ENCODE measurements around the gene PIEZO2. TPM values are rescaled to one million over a fixed set of nuclear protein-coding genes. Genes with fewer than 3 reads are reported as not detected.

PIEZO2 gene
- polyA plus RNA-seq, 1 donor (not counting 4 experiments of a cell fraction or from before 2014, with no cell fraction given): not detected

DNA sequence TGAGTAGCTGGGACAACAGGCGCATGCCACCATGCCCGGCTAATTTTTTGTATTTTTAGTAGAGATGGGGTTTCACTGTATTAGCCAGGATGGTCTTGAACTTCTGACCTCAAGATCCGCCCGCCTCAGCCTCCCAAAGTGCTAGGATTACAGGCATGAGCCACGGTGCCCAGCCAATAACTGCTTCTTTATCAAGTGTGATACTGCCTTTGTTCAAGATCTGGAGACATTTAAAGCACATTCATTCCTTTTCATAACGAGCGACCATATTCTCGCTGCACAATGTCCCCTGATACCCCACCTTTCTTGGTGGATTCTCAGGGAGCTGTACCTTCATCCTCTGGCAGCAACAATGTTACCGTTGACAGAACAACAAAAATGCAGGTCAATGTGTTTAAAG is 75.4 kb downstream of the PIEZO2 start:
- no peak for DNase-seq (ENCODE audit: low read depth, low spot score)
- no peaks in the 10 kb centered on the region for H3K9me1 ChIP-seq (ENCODE audit: control insufficient read depth, extremely low read depth, insufficient read depth, low read length)
- H4K20me1 ChIP-seq (ENCODE audit: control insufficient read depth, extremely low read depth, insufficient read depth, low read length): no peaks in the 10 kb centered on the region
- no peak overlapping the region for H3K4me2 ChIP-seq (ENCODE audit: control insufficient read depth, extremely low read depth, insufficient read depth, low read depth, low read length)
- H3K27ac ChIP-seq (ENCODE audit: control insufficient read depth, insufficient read depth, low read length): no peak overlapping the region
- no peaks in the 10 kb centered on the region for H3K36me3 ChIP-seq (ENCODE audit: control insufficient read depth in 2 of 2, extremely low read depth in 1 of 2, insufficient read depth in 2 of 2, low read length in 2 of 2)
- no peaks in the 10 kb centered on the region for H3K4me1 ChIP-seq (ENCODE audit: control insufficient read depth, extremely low read depth, insufficient read depth, low read length)
- TF ChIP-seq EZH2 (IDR thresholded peaks at IDR 0.05; ENCODE audit: low read length): no peak
- TF ChIP-seq, protein P1, sequence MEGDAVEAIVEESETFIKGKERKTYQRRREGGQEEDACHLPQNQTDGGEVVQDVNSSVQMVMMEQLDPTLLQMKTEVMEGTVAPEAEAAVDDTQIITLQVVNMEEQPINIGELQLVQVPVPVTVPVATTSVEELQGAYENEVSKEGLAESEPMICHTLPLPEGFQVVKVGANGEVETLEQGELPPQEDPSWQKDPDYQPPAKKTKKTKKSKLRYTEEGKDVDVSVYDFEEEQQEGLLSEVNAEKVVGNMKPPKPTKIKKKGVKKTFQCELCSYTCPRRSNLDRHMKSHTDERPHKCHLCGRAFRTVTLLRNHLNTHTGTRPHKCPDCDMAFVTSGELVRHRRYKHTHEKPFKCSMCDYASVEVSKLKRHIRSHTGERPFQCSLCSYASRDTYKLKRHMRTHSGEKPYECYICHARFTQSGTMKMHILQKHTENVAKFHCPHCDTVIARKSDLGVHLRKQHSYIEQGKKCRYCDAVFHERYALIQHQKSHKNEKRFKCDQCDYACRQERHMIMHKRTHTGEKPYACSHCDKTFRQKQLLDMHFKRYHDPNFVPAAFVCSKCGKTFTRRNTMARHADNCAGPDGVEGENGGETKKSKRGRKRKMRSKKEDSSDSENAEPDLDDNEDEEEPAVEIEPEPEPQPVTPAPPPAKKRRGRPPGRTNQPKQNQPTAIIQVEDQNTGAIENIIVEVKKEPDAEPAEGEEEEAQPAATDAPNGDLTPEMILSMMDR (optimal IDR thresholded peaks at IDR 0.05 in 1 of 3, IDR thresholded peaks at IDR 0.05 in 1 of 3, conservative IDR thresholded peaks at IDR 0.05 in 1 of 3; ENCODE audit: extremely low read depth in 1 of 3, insufficient read depth in 2 of 3, low read length in 3 of 3): no peak
- FAIRE-seq: no peak
- no peaks in the 10 kb centered on the region for H3K9me3 ChIP-seq (ENCODE audit: control insufficient read depth, low read depth, low read length)
- H2AFZ ChIP-seq (ENCODE audit: control insufficient read depth, low read length): no peak overlapping the region
- no peaks in the 10 kb centered on the region for H3K79me2 ChIP-seq (ENCODE audit: control insufficient read depth, insufficient read depth, low read length)
- H3K4me3 ChIP-seq (ENCODE audit: control insufficient read depth in 2 of 3, extremely low read depth in 1 of 3, insufficient read depth in 2 of 3, low read depth in 1 of 3, low read length in 3 of 3): no peak overlapping the region
- H3K27me3 ChIP-seq (ENCODE audit: control insufficient read depth, extremely low read depth, insufficient read depth, low read length): no peaks in the 10 kb centered on the region
- no peak overlapping the region for H3K9ac ChIP-seq (ENCODE audit: control insufficient read depth, extremely low read depth, insufficient read depth, low read length)
- dilution Hi-C loops (cut with MboI; ENCODE audit: extremely low pct_ligation_motif_present, low sequenced_read_pairs): no loop called here

DNA sequence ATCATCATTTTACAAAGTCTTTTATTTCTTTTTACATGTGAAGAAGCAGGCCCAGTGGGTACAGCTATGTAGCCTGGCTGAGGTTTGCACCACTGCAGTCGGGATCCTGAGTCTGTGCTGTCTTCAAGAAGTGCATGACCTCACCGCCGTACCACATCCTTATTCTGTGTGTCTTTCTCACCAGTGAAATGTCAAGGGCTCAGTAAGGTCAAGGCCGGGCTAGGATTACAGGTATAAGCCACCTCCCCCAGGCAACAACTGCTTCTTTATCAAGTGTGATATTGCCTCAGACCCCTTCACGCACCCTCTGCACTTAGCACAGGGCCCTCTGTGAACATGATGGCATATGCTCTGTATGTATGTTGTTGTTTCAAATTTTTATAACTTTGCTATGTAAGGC is 76.7 kb downstream of the PIEZO2 start:
- no peaks in the 10 kb centered on the region for H3K9me3 ChIP-seq (ENCODE audit: control insufficient read depth, low read depth, low read length)
- no peaks in the 10 kb centered on the region for H3K9me1 ChIP-seq (ENCODE audit: control insufficient read depth, extremely low read depth, insufficient read depth, low read length)
- dilution Hi-C loops (cut with MboI; ENCODE audit: extremely low pct_ligation_motif_present, low sequenced_read_pairs): no loop called here
- no peaks in the 10 kb centered on the region for H3K4me1 ChIP-seq (ENCODE audit: control insufficient read depth, extremely low read depth, insufficient read depth, low read length)
- no peak overlapping the region for H3K27ac ChIP-seq (ENCODE audit: control insufficient read depth, insufficient read depth, low read length)
- no peaks in the 10 kb centered on the region for H3K79me2 ChIP-seq (ENCODE audit: control insufficient read depth, insufficient read depth, low read length)
- no peak for DNase-seq (ENCODE audit: low read depth, low spot score)
- H3K36me3 ChIP-seq (ENCODE audit: control insufficient read depth in 2 of 2, extremely low read depth in 1 of 2, insufficient read depth in 2 of 2, low read length in 2 of 2): no peaks in the 10 kb centered on the region
- H3K9ac ChIP-seq (ENCODE audit: control insufficient read depth, extremely low read depth, insufficient read depth, low read length): no peak overlapping the region
- TF ChIP-seq EZH2 (IDR thresholded peaks at IDR 0.05; ENCODE audit: low read length): no peak
- no peak overlapping the region for H3K4me3 ChIP-seq (ENCODE audit: control insufficient read depth in 2 of 3, extremely low read depth in 1 of 3, insufficient read depth in 2 of 3, low read depth in 1 of 3, low read length in 3 of 3)
- no peak for FAIRE-seq
- no peaks in the 10 kb centered on the region for H3K27me3 ChIP-seq (ENCODE audit: control insufficient read depth, extremely low read depth, insufficient read depth, low read length)
- H4K20me1 ChIP-seq (ENCODE audit: control insufficient read depth, extremely low read depth, insufficient read depth, low read length): no peaks in the 10 kb centered on the region
- H3K4me2 ChIP-seq (ENCODE audit: control insufficient read depth, extremely low read depth, insufficient read depth, low read depth, low read length): no peak overlapping the region
- H2AFZ ChIP-seq (ENCODE audit: control insufficient read depth, low read length): no peak overlapping the region

DNA sequence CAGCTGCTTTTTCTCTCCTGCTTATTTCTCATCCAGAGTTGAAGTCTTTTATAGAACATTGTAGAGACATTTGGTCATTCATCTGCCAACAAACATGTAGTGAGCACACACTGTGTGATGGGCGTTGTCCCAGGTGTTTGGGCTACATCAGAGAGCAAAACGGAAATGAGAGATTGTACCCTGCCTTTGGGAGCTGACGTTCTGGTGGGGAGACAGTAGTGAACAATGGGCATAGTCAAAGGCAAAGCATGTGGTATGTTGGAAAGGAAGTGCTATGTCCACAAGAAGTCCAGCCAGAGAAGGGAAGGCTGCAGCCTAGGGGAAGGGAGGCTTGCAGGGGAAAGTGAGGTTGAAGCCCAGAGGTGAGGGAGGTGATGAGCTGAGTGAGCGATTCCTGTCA is 78.1 kb downstream of the PIEZO2 start:
- no peak overlapping the region for H2AFZ ChIP-seq (ENCODE audit: control insufficient read depth, low read length)
- H3K9me3 ChIP-seq (ENCODE audit: control insufficient read depth, low read depth, low read length): no peaks in the 10 kb centered on the region
- no peaks in the 10 kb centered on the region for H3K79me2 ChIP-seq (ENCODE audit: control insufficient read depth, insufficient read depth, low read length)
- no peak overlapping the region for H3K9ac ChIP-seq (ENCODE audit: control insufficient read depth, extremely low read depth, insufficient read depth, low read length)
- DNase-seq (ENCODE audit: low read depth, low spot score): no peak
- no peak overlapping the region for H3K27ac ChIP-seq (ENCODE audit: control insufficient read depth, insufficient read depth, low read length)
- no peaks in the 10 kb centered on the region for H3K36me3 ChIP-seq (ENCODE audit: control insufficient read depth in 2 of 2, extremely low read depth in 1 of 2, insufficient read depth in 2 of 2, low read length in 2 of 2)
- H3K4me2 ChIP-seq (ENCODE audit: control insufficient read depth, extremely low read depth, insufficient read depth, low read depth, low read length): no peak overlapping the region
- H4K20me1 ChIP-seq (ENCODE audit: control insufficient read depth, extremely low read depth, insufficient read depth, low read length): no peaks in the 10 kb centered on the region
- no peaks in the 10 kb centered on the region for H3K9me1 ChIP-seq (ENCODE audit: control insufficient read depth, extremely low read depth, insufficient read depth, low read length)
- H3K4me3 ChIP-seq (ENCODE audit: control insufficient read depth in 2 of 3, extremely low read depth in 1 of 3, insufficient read depth in 2 of 3, low read depth in 1 of 3, low read length in 3 of 3): no peak overlapping the region
- no peaks in the 10 kb centered on the region for H3K27me3 ChIP-seq (ENCODE audit: control insufficient read depth, extremely low read depth, insufficient read depth, low read length)
- dilution Hi-C loops (cut with MboI; ENCODE audit: extremely low pct_ligation_motif_present, low sequenced_read_pairs): no loop called here
- H3K4me1 ChIP-seq (ENCODE audit: control insufficient read depth, extremely low read depth, insufficient read depth, low read length): no peaks in the 10 kb centered on the region
- FAIRE-seq: no peak
- TF ChIP-seq, protein P1 (optimal IDR thresholded peaks at IDR 0.05 in 1 of 3, IDR thresholded peaks at IDR 0.05 in 1 of 3, conservative IDR thresholded peaks at IDR 0.05 in 1 of 3; ENCODE audit: extremely low read depth in 1 of 3, insufficient read depth in 2 of 3, low read length in 3 of 3): no peak
- TF ChIP-seq EZH2 (IDR thresholded peaks at IDR 0.05; ENCODE audit: low read length): no peak

Measured in keratinocyte (primary cell).